Keratinocyte (primary cell): ENCODE measurements around the gene TSR3. TPM values are rescaled to one million over a fixed set of nuclear protein-coding genes. Genes with fewer than 3 reads are reported as not detected.

ENCODE experiments used
- DNase-seq: peaks from one replicate; pipeline ENCODE4 v3.0.0-alpha.2; 2011; ENCODE audit warnings: low read depth, missing footprints, low spot score
- FAIRE-seq: peaks from 2 replicates; lab custom pipeline; 2011; peaks lifted over from hg19 to GRCh38; lab: Jason Lieb, UNC
- H2AFZ ChIP-seq: 2 replicates; pipeline ENCODE4 v1.6.0; 2012; ENCODE audit warnings: low read length, control low read depth, inconsistent platforms; ENCODE audit not compliant: control insufficient read depth
- H3K27ac ChIP-seq: 2 replicates; pipeline ENCODE4 v1.5.1; 2011; ENCODE audit warnings: low read length; ENCODE audit not compliant: control insufficient read depth, insufficient read depth
- H3K27me3 ChIP-seq: 3 replicates; pipeline ENCODE4 v1.6.0; 2011; ENCODE audit warnings: low read length; ENCODE audit not compliant: control insufficient read depth, insufficient read depth; ENCODE audit errors: extremely low read depth
- H3K36me3 ChIP-seq, 2 experiments: 2 replicates in 1 of 2; 3 replicates in 1 of 2; pipeline ENCODE4 v1.5.1; 2011; ENCODE audit warnings: low read length in 2 of 2, mild to moderate bottlenecking in 1 of 2; ENCODE audit not compliant: control insufficient read depth in 2 of 2, insufficient read depth in 2 of 2; ENCODE audit errors: extremely low read depth in 1 of 2
- H3K4me1 ChIP-seq: 3 replicates; pipeline ENCODE4 v1.5.1; 2011; ENCODE audit warnings: low read length; ENCODE audit not compliant: control insufficient read depth, insufficient read depth; ENCODE audit errors: extremely low read depth
- H3K4me2 ChIP-seq: 3 replicates; pipeline ENCODE4 v1.6.0; 2011; ENCODE audit warnings: low read depth, low read length; ENCODE audit not compliant: control insufficient read depth, insufficient read depth; ENCODE audit errors: extremely low read depth
- H3K4me3 ChIP-seq, 3 experiments: fragments of 200-600 bp in 1 of 3; sonication (generic) in 1 of 3; 2 replicates in 2 of 3; 3 replicates in 1 of 3; pipeline ENCODE4 v1.5.1; 2011 to 2016; ENCODE audit warnings: low read length in 3 of 3, mild to moderate bottlenecking in 3 of 3, control low read depth in 2 of 3, inconsistent platforms in 1 of 3, low read depth in 1 of 3, mixed read lengths in 1 of 3, mixed run types in 1 of 3, moderate library complexity in 1 of 3; ENCODE audit not compliant: control insufficient read depth in 2 of 3, insufficient read depth in 2 of 3; ENCODE audit errors: extremely low read depth in 1 of 3
- H3K79me2 ChIP-seq: 2 replicates; pipeline ENCODE4 v1.6.0; 2012; ENCODE audit warnings: low read length; ENCODE audit not compliant: control insufficient read depth, insufficient read depth
- H3K9ac ChIP-seq: 3 replicates; pipeline ENCODE4 v1.6.0; 2011; ENCODE audit warnings: low read length; ENCODE audit not compliant: control insufficient read depth, insufficient read depth; ENCODE audit errors: extremely low read depth
- H3K9me1 ChIP-seq: 3 replicates; pipeline ENCODE4 v1.6.0; 2011; ENCODE audit warnings: low read length; ENCODE audit not compliant: control insufficient read depth, insufficient read depth; ENCODE audit errors: extremely low read depth
- H3K9me3 ChIP-seq: 2 replicates; pipeline ENCODE4 v1.5.1; 2012; ENCODE audit warnings: low read depth, low read length; ENCODE audit not compliant: control insufficient read depth
- H4K20me1 ChIP-seq: 3 replicates; pipeline ENCODE4 v1.6.0; 2011; ENCODE audit warnings: low read length; ENCODE audit not compliant: control insufficient read depth, insufficient read depth; ENCODE audit errors: extremely low read depth
- CTCF ChIP-seq, 3 experiments: IDR thresholded peaks in 1 of 3; conservative IDR thresholded peaks in 1 of 3; optimal IDR thresholded peaks in 1 of 3; 2 replicates in 2 of 3; 3 replicates in 1 of 3; pipeline versions ENCODE3 to v1.5.1; 2011; ENCODE audit warnings: low read length in 3 of 3, mild to moderate bottlenecking in 3 of 3, moderate library complexity in 2 of 3, control low read depth in 1 of 3, inconsistent platforms in 1 of 3; ENCODE audit not compliant: insufficient read depth in 2 of 3; ENCODE audit errors: extremely low read depth in 1 of 3
- EZH2 ChIP-seq: IDR thresholded peaks from one replicate; pipeline ENCODE4 v1.6.1; 2012; ENCODE audit warnings: inconsistent platforms, mild to moderate bottlenecking, low read length, moderate library complexity
- dilution Hi-C: fragments of 300-500 bp; cut with MboI; formaldehyde crosslinking; loops from one replicate; pipeline ENCODE4 v1.7.0; 2020; ENCODE audit warnings: low sequenced_read_pairs; ENCODE audit not compliant: extremely low pct_ligation_motif_present
- polyA plus RNA-seq, 5 experiments: library from polyadenylated mRNA; depleted of rRNA in 3 of 5; stranded (reverse) in 3 of 5; stranded (forward) in 1 of 5; unstranded in 1 of 5; fragments of >200 nt; gene quantifications; 1 replicate in 1 of 5; 2 replicates in 3 of 5; 3 replicates in 1 of 5; pipeline versions ENCODE4 v1.2.1 to v1.2.3, GENCODE V29; 2011 to 2012; ENCODE audit warnings: missing spikeins in 2 of 5, low read depth in 1 of 5, low replicate concordance in 1 of 5

Gene TSR3
- polyA plus RNA-seq, 1 donor (not counting 4 experiments of a cell fraction or from before 2014, with no cell fraction given): 33.0 TPM

GRCh38 chr16:1343428-1344242, 8.0 kb downstream of the TSR3 start:
- peak overlapping the region in 1 of 3 experiments; percentile 26 for H3K4me3 ChIP-seq
- no peaks in the 10 kb centered on the region for H3K9me1 ChIP-seq
- no peak overlapping the region for H2AFZ ChIP-seq
- no peaks in the 10 kb centered on the region for H3K9me3 ChIP-seq
- no peak for DNase-seq
- no peaks in the 10 kb centered on the region for H4K20me1 ChIP-seq
- no peaks in the 10 kb centered on the region for H3K79me2 ChIP-seq
- dilution Hi-C loops: no loop called here
- H3K9ac ChIP-seq: no peak overlapping the region
- H3K4me2 ChIP-seq: peak overlapping the region; percentile 66
- H3K27ac ChIP-seq: no peak overlapping the region
- peaks cover 21% of the 10 kb centered on the region for H3K4me1 ChIP-seq
- FAIRE-seq: no peak
- peak; percentile 36 for TF ChIP-seq EZH2
- no peak for TF ChIP-seq CTCF (optimal IDR thresholded peaks at IDR 0.05 in 1 of 3, IDR thresholded peaks at IDR 0.05 in 1 of 3, conservative IDR thresholded peaks at IDR 0.05 in 1 of 3; ENCODE audit: extremely low read depth in 1 of 3, insufficient read depth in 2 of 3, low read length in 3 of 3)
- H3K27me3 ChIP-seq: peaks cover 15% of the 10 kb centered on the region
- peaks cover 0 to 1% of the 10 kb centered on the region in 2 experiments for H3K36me3 ChIP-seq

GRCh38 chr16:1342526-1343427, 8.9 kb downstream of the TSR3 start:
- dilution Hi-C loops: no loop called here
- H3K9ac ChIP-seq: no peak overlapping the region
- H3K9me1 ChIP-seq: no peaks in the 10 kb centered on the region
- no peak for TF ChIP-seq CTCF (optimal IDR thresholded peaks at IDR 0.05 in 1 of 3, IDR thresholded peaks at IDR 0.05 in 1 of 3, conservative IDR thresholded peaks at IDR 0.05 in 1 of 3; ENCODE audit: extremely low read depth in 1 of 3, insufficient read depth in 2 of 3, low read length in 3 of 3)
- no peak for TF ChIP-seq EZH2
- H2AFZ ChIP-seq: no peak overlapping the region
- H3K27ac ChIP-seq: no peak overlapping the region
- no peaks in the 10 kb centered on the region for H4K20me1 ChIP-seq
- no peaks in the 10 kb centered on the region for H3K79me2 ChIP-seq
- DNase-seq: peak; percentile 87
- peak overlapping the region in 1 of 3 experiments; percentile 26 for H3K4me3 ChIP-seq
- H3K36me3 ChIP-seq: no peaks in the 10 kb centered on the region
- no peaks in the 10 kb centered on the region for H3K9me3 ChIP-seq
- peaks cover 22% of the 10 kb centered on the region for H3K27me3 ChIP-seq
- FAIRE-seq: peak; percentile 58
- peak overlapping the region; percentile 66 for H3K4me2 ChIP-seq
- peaks cover 17% of the 10 kb centered on the region for H3K4me1 ChIP-seq
